Liver (tissue), 9 donors: ENCODE measurements around the gene DNAJB6. TPM values are rescaled to one million over a fixed set of nuclear protein-coding genes. Genes with fewer than 3 reads are reported as not detected.

Experiments used
- DNase-seq: peaks from one replicate; pipeline ENCODE4 v3.0.0-alpha.2; 2017; ENCODE audit warnings: low spot score
- H3K27ac ChIP-seq, 2 donors: one replicate each; pipeline ENCODE4 v1.7.0; 2013; ENCODE audit warnings: inconsistent platforms in 2 of 2, low read length in 2 of 2, control low read depth in 1 of 2, low read depth in 1 of 2, mild to moderate bottlenecking in 1 of 2
- H3K27me3 ChIP-seq, 4 donors: one replicate each; pipeline versions ENCODE4 v1.6.1 to v1.7.0; 2013; ENCODE audit warnings: low read length in 3 of 4, inconsistent platforms in 1 of 4, mild to moderate bottlenecking in 1 of 4, moderate library complexity in 1 of 4; ENCODE audit not compliant: control insufficient read depth in 4 of 4, insufficient read depth in 4 of 4
- H3K36me3 ChIP-seq, 4 donors: one replicate each; pipeline versions ENCODE4 v1.6.1 to v1.7.0; 2013; ENCODE audit warnings: low read length in 3 of 4, mild to moderate bottlenecking in 3 of 4, low read depth in 1 of 4, moderate library complexity in 1 of 4; ENCODE audit not compliant: control insufficient read depth in 4 of 4, insufficient read depth in 3 of 4
- H3K4me1 ChIP-seq, 4 donors: one replicate each; pipeline versions ENCODE4 v1.6.1 to v1.7.0; 2013; ENCODE audit warnings: low read length in 3 of 4, mild to moderate bottlenecking in 3 of 4, moderate library complexity in 1 of 4; ENCODE audit not compliant: control insufficient read depth in 4 of 4, insufficient read depth in 4 of 4
- H3K4me3 ChIP-seq, 3 donors: one replicate each; pipeline versions ENCODE4 v1.6.1 to v1.7.0; 2013; ENCODE audit warnings: low read length in 3 of 3, control low read depth in 1 of 3, low read depth in 1 of 3, mild to moderate bottlenecking in 1 of 3
- H3K9ac ChIP-seq, 2 donors: one replicate each; pipeline ENCODE4 v1.7.0; 2013; ENCODE audit warnings: low read length in 2 of 2, mild to moderate bottlenecking in 2 of 2, moderate library complexity in 2 of 2, control low read depth in 1 of 2, low read depth in 1 of 2
- H3K9me3 ChIP-seq, 4 donors: one replicate each; pipeline versions ENCODE4 v1.6.1 to v1.7.0; 2013; ENCODE audit warnings: low read length in 3 of 4; ENCODE audit not compliant: control insufficient read depth in 4 of 4
- ATF3 ChIP-seq: IDR thresholded peaks from 2 replicates; pipeline ENCODE4 v1.6.1; 2016; ENCODE audit warnings: antibody characterized with exemption
- CTCF ChIP-seq: fragments of 150-350 bp; IDR thresholded peaks from 2 replicates; pipeline ENCODE4 v1.5.1; 2017; ENCODE audit warnings: improper control_type of control experiment, low read depth, low read length; ENCODE audit not compliant: missing input control
- EGR1 ChIP-seq, 2 donors: IDR thresholded peaks; 2 replicates each; pipeline ENCODE4 v1.6.1; 2016 to 2018; ENCODE audit warnings: antibody characterized with exemption in 2 of 2, low read depth in 2 of 2
- FOXA1 ChIP-seq: IDR thresholded peaks from 2 replicates; pipeline ENCODE4 v1.6.1; 2016; ENCODE audit warnings: antibody characterized with exemption
- FOXA2 ChIP-seq: IDR thresholded peaks from 2 replicates; pipeline ENCODE4 v1.6.1; 2016; ENCODE audit warnings: antibody characterized with exemption
- GABPA ChIP-seq, 2 donors: IDR thresholded peaks in 1 of 2; conservative IDR thresholded peaks in 1 of 2; 2 replicates each; pipeline ENCODE4 v1.6.1; 2016; ENCODE audit warnings: antibody characterized with exemption in 2 of 2, mild to moderate bottlenecking in 1 of 2, moderate library complexity in 1 of 2
- HNF4A ChIP-seq, 2 donors: conservative IDR thresholded peaks; 2 replicates each; pipeline ENCODE4 v1.6.1; 2016; ENCODE audit warnings: antibody characterized with exemption in 2 of 2, mild to moderate bottlenecking in 2 of 2
- HNF4G ChIP-seq: IDR thresholded peaks from 2 replicates; pipeline ENCODE4 v1.6.1; 2016; ENCODE audit warnings: antibody characterized with exemption
- JUND ChIP-seq, 2 donors: IDR thresholded peaks; 2 replicates each; pipeline ENCODE4 v1.6.1; 2016; ENCODE audit warnings: antibody characterized with exemption in 2 of 2
- MAX ChIP-seq: IDR thresholded peaks from 2 replicates; pipeline ENCODE4 v1.6.1; 2016; ENCODE audit warnings: antibody characterized with exemption
- NR2F2 ChIP-seq: IDR thresholded peaks from 2 replicates; pipeline ENCODE4 v1.6.1; 2016; ENCODE audit warnings: antibody characterized with exemption
- RAD21 ChIP-seq, 2 donors: IDR thresholded peaks; 2 replicates each; pipeline ENCODE4 v1.6.1; 2016; ENCODE audit warnings: antibody characterized with exemption in 2 of 2, mild to moderate bottlenecking in 2 of 2
- REST ChIP-seq: IDR thresholded peaks from 2 replicates; pipeline ENCODE4 v1.6.1; 2016; ENCODE audit warnings: antibody characterized with exemption, mild to moderate bottlenecking
- RXRA ChIP-seq, 2 donors: IDR thresholded peaks; 2 replicates each; pipeline ENCODE4 v1.6.1; 2017 to 2018; ENCODE audit warnings: antibody characterized with exemption in 2 of 2, mild to moderate bottlenecking in 1 of 2
- SP1 ChIP-seq: IDR thresholded peaks from 2 replicates; pipeline ENCODE4 v1.6.1; 2018; ENCODE audit warnings: antibody characterized with exemption, mild to moderate bottlenecking
- TAF1 ChIP-seq: conservative IDR thresholded peaks from 2 replicates; pipeline ENCODE4 v1.6.1; 2016; ENCODE audit warnings: antibody characterized with exemption, mild to moderate bottlenecking
- ZBTB33 ChIP-seq: IDR thresholded peaks from 2 replicates; pipeline ENCODE4 v1.6.1; 2016; ENCODE audit warnings: antibody characterized with exemption
- WGBS: extraction: QIAGEN DNeasy Blood & Tissue Kit; methylation state at CpG from one replicate; pipeline ENCODE4 v1.1.7; 2013; 5-methylcytosine and 5-hydroxymethylcytosine counted together
- polyA plus RNA-seq, 2 donors: library from polyadenylated mRNA; stranded (reverse) in 1 of 2; unstranded in 1 of 2; fragments of 200-250 nt in 1 of 2; fragments of >200 nt in 1 of 2; fragmentation: Nextera tagmentation in 1 of 2; extraction: Ambion mirVana in 1 of 2; gene quantifications; one replicate each; pipeline versions ENCODE4 v1.2.1 to v1.2.3, GENCODE V29; 2013 to 2015
- total RNA-seq, 2 donors: library from RNA; depleted of rRNA; stranded (reverse); fragments of >200 nt; gene quantifications; one replicate each; pipeline ENCODE4 v1.2.3, GENCODE V29; 2014
- donor health status: healthy.
- donor health status: healthy.
- donor health status: healthy.
- donor health status: healthy.
- donor health status: healthy.

Gene DNAJB6
- total and polyA plus RNA-seq, 4 donors = 26.5 to 46.6 (median 42.4) TPM

GRCh38 chr7:157380416-157380815 lies 43.6 kb downstream of the DNAJB6 start:
- no peak overlapping the region for H3K4me3 ChIP-seq
- H3K9me3 ChIP-seq = no peaks in the 10 kb centered on the region
- WGBS = 92% methylated on average over 7 of the region's 7 CpGs
- H3K36me3 ChIP-seq = peaks cover 2 to 41% (median 26%) of the 10 kb centered on the region in 4 donors
- no peaks in the 10 kb centered on the region for H3K4me1 ChIP-seq
- H3K27me3 ChIP-seq = no peaks in the 10 kb centered on the region
- no peak for DNase-seq
- no peak overlapping the region for H3K27ac ChIP-seq
- TF ChIP-seq CTCF = no peak
- no peak for TF ChIP-seq NR2F2
- no peak for TF ChIP-seq RAD21 (IDR thresholded peaks at IDR 0.05)
- TF ChIP-seq RXRA (IDR thresholded peaks at IDR 0.05) = no peak
- TF ChIP-seq ZBTB33 = no peak
- no peak for TF ChIP-seq MAX
- TF ChIP-seq JUND (IDR thresholded peaks at IDR 0.05) = no peak
- TF ChIP-seq FOXA1 = no peak
- TF ChIP-seq EGR1 (IDR thresholded peaks at IDR 0.05; ENCODE audit: low read depth in 2 of 2) = no peak
- no peak for TF ChIP-seq HNF4G
- no peak for TF ChIP-seq FOXA2
- TF ChIP-seq TAF1 = no peak
- TF ChIP-seq SP1 = no peak
- TF ChIP-seq REST = no peak
- no peak for TF ChIP-seq ATF3
- no peak for TF ChIP-seq GABPA (IDR thresholded peaks at IDR 0.05 in 1 of 2, conservative IDR thresholded peaks at IDR 0.05 in 1 of 2)
- TF ChIP-seq HNF4A (conservative IDR thresholded peaks at IDR 0.05) = no peak
- H3K9ac ChIP-seq = no peak overlapping the region

- 99% methylated on average over 5 of the region's 5 CpGs for WGBS
- no peaks in the 10 kb centered on the region for H3K27me3 ChIP-seq
- no peak for DNase-seq
- peaks cover 0 to 4% (median 0%) of the 10 kb centered on the region in 4 donors for H3K4me1 ChIP-seq
- no peak overlapping the region for H3K4me3 ChIP-seq
- H3K9ac ChIP-seq = no peak overlapping the region
- H3K27ac ChIP-seq = no peak overlapping the region
- peaks cover 5 to 36% (median 29%) of the 10 kb centered on the region in 4 donors for H3K36me3 ChIP-seq
- H3K9me3 ChIP-seq = no peaks in the 10 kb centered on the region
- no peak for TF ChIP-seq EGR1 (IDR thresholded peaks at IDR 0.05; ENCODE audit: low read depth in 2 of 2)
- no peak for TF ChIP-seq ATF3
- no peak for TF ChIP-seq TAF1
- no peak for TF ChIP-seq NR2F2
- TF ChIP-seq REST = no peak
- no peak for TF ChIP-seq FOXA2
- no peak for TF ChIP-seq HNF4G
- no peak for TF ChIP-seq CTCF
- TF ChIP-seq RAD21 (IDR thresholded peaks at IDR 0.05) = no peak
- TF ChIP-seq RXRA (IDR thresholded peaks at IDR 0.05) = no peak
- no peak for TF ChIP-seq JUND (IDR thresholded peaks at IDR 0.05)
These were observed 47.1 kb downstream of the DNAJB6 start for GRCh38 chr7:157383868-157384267.
